Liver (tissue), 9 donors: ENCODE results near the gene CRYBG1. TPM values are rescaled to one million over a fixed set of nuclear protein-coding genes. Genes with fewer than 3 reads are reported as not detected.

Experiments
- DNase-seq: peaks from one replicate; pipeline ENCODE4 v3.0.0-alpha.2; 2017; ENCODE audit warnings: low spot score
- H3K27ac ChIP-seq, 2 donors: one replicate each; pipeline ENCODE4 v1.7.0; 2013; ENCODE audit warnings: inconsistent platforms in 2 of 2, low read length in 2 of 2, control low read depth in 1 of 2, low read depth in 1 of 2, mild to moderate bottlenecking in 1 of 2
- H3K27me3 ChIP-seq, 4 donors: one replicate each; pipeline versions ENCODE4 v1.6.1 to v1.7.0; 2013; ENCODE audit warnings: low read length in 3 of 4, inconsistent platforms in 1 of 4, mild to moderate bottlenecking in 1 of 4, moderate library complexity in 1 of 4; ENCODE audit not compliant: control insufficient read depth in 4 of 4, insufficient read depth in 4 of 4
- H3K36me3 ChIP-seq, 4 donors: one replicate each; pipeline versions ENCODE4 v1.6.1 to v1.7.0; 2013; ENCODE audit warnings: low read length in 3 of 4, mild to moderate bottlenecking in 3 of 4, low read depth in 1 of 4, moderate library complexity in 1 of 4; ENCODE audit not compliant: control insufficient read depth in 4 of 4, insufficient read depth in 3 of 4
- H3K4me1 ChIP-seq, 4 donors: one replicate each; pipeline versions ENCODE4 v1.6.1 to v1.7.0; 2013; ENCODE audit warnings: low read length in 3 of 4, mild to moderate bottlenecking in 3 of 4, moderate library complexity in 1 of 4; ENCODE audit not compliant: control insufficient read depth in 4 of 4, insufficient read depth in 4 of 4
- H3K4me3 ChIP-seq, 3 donors: one replicate each; pipeline versions ENCODE4 v1.6.1 to v1.7.0; 2013; ENCODE audit warnings: low read length in 3 of 3, control low read depth in 1 of 3, low read depth in 1 of 3, mild to moderate bottlenecking in 1 of 3
- H3K9ac ChIP-seq, 2 donors: one replicate each; pipeline ENCODE4 v1.7.0; 2013; ENCODE audit warnings: low read length in 2 of 2, mild to moderate bottlenecking in 2 of 2, moderate library complexity in 2 of 2, control low read depth in 1 of 2, low read depth in 1 of 2
- H3K9me3 ChIP-seq, 4 donors: one replicate each; pipeline versions ENCODE4 v1.6.1 to v1.7.0; 2013; ENCODE audit warnings: low read length in 3 of 4; ENCODE audit not compliant: control insufficient read depth in 4 of 4
- ATF3 ChIP-seq: IDR thresholded peaks from 2 replicates; pipeline ENCODE4 v1.6.1; 2016; ENCODE audit warnings: antibody characterized with exemption
- CTCF ChIP-seq: fragments of 150-350 bp; IDR thresholded peaks from 2 replicates; pipeline ENCODE4 v1.5.1; 2017; ENCODE audit warnings: improper control_type of control experiment, low read depth, low read length; ENCODE audit not compliant: missing input control
- EGR1 ChIP-seq, 2 donors: IDR thresholded peaks; 2 replicates each; pipeline ENCODE4 v1.6.1; 2016 to 2018; ENCODE audit warnings: antibody characterized with exemption in 2 of 2, low read depth in 2 of 2
- FOXA1 ChIP-seq: IDR thresholded peaks from 2 replicates; pipeline ENCODE4 v1.6.1; 2016; ENCODE audit warnings: antibody characterized with exemption
- FOXA2 ChIP-seq: IDR thresholded peaks from 2 replicates; pipeline ENCODE4 v1.6.1; 2016; ENCODE audit warnings: antibody characterized with exemption
- GABPA ChIP-seq, 2 donors: IDR thresholded peaks in 1 of 2; conservative IDR thresholded peaks in 1 of 2; 2 replicates each; pipeline ENCODE4 v1.6.1; 2016; ENCODE audit warnings: antibody characterized with exemption in 2 of 2, mild to moderate bottlenecking in 1 of 2, moderate library complexity in 1 of 2
- HNF4A ChIP-seq, 2 donors: conservative IDR thresholded peaks; 2 replicates each; pipeline ENCODE4 v1.6.1; 2016; ENCODE audit warnings: antibody characterized with exemption in 2 of 2, mild to moderate bottlenecking in 2 of 2
- HNF4G ChIP-seq: IDR thresholded peaks from 2 replicates; pipeline ENCODE4 v1.6.1; 2016; ENCODE audit warnings: antibody characterized with exemption
- JUND ChIP-seq, 2 donors: IDR thresholded peaks; 2 replicates each; pipeline ENCODE4 v1.6.1; 2016; ENCODE audit warnings: antibody characterized with exemption in 2 of 2
- MAX ChIP-seq: IDR thresholded peaks from 2 replicates; pipeline ENCODE4 v1.6.1; 2016; ENCODE audit warnings: antibody characterized with exemption
- NR2F2 ChIP-seq: IDR thresholded peaks from 2 replicates; pipeline ENCODE4 v1.6.1; 2016; ENCODE audit warnings: antibody characterized with exemption
- RAD21 ChIP-seq, 2 donors: IDR thresholded peaks; 2 replicates each; pipeline ENCODE4 v1.6.1; 2016; ENCODE audit warnings: antibody characterized with exemption in 2 of 2, mild to moderate bottlenecking in 2 of 2
- REST ChIP-seq: IDR thresholded peaks from 2 replicates; pipeline ENCODE4 v1.6.1; 2016; ENCODE audit warnings: antibody characterized with exemption, mild to moderate bottlenecking
- RXRA ChIP-seq, 2 donors: IDR thresholded peaks; 2 replicates each; pipeline ENCODE4 v1.6.1; 2017 to 2018; ENCODE audit warnings: antibody characterized with exemption in 2 of 2, mild to moderate bottlenecking in 1 of 2
- SP1 ChIP-seq: IDR thresholded peaks from 2 replicates; pipeline ENCODE4 v1.6.1; 2018; ENCODE audit warnings: antibody characterized with exemption, mild to moderate bottlenecking
- TAF1 ChIP-seq: conservative IDR thresholded peaks from 2 replicates; pipeline ENCODE4 v1.6.1; 2016; ENCODE audit warnings: antibody characterized with exemption, mild to moderate bottlenecking
- ZBTB33 ChIP-seq: IDR thresholded peaks from 2 replicates; pipeline ENCODE4 v1.6.1; 2016; ENCODE audit warnings: antibody characterized with exemption
- WGBS: extraction: QIAGEN DNeasy Blood & Tissue Kit; methylation state at CpG from one replicate; pipeline ENCODE4 v1.1.7; 2013; 5-methylcytosine and 5-hydroxymethylcytosine counted together
- polyA plus RNA-seq, 2 donors: library from polyadenylated mRNA; stranded (reverse) in 1 of 2; unstranded in 1 of 2; fragments of 200-250 nt in 1 of 2; fragments of >200 nt in 1 of 2; fragmentation: Nextera tagmentation in 1 of 2; extraction: Ambion mirVana in 1 of 2; gene quantifications; one replicate each; pipeline versions ENCODE4 v1.2.1 to v1.2.3, GENCODE V29; 2013 to 2015
- total RNA-seq, 2 donors: library from RNA; depleted of rRNA; stranded (reverse); fragments of >200 nt; gene quantifications; one replicate each; pipeline ENCODE4 v1.2.3, GENCODE V29; 2014
- donor health status: healthy.
- donor health status: healthy.
- donor health status: healthy.
- donor health status: healthy.
- donor health status: healthy.

Gene CRYBG1
- total and polyA plus RNA-seq, 4 donors: 2.3 to 8.7 (median 4.0) TPM

GRCh38 chr6:106614166-106614565, 253.6 kb downstream of the CRYBG1 start:
- TF ChIP-seq ATF3: no peak
- no peak for TF ChIP-seq REST
- TF ChIP-seq ZBTB33: no peak
- TF ChIP-seq GABPA (IDR thresholded peaks at IDR 0.05 in 1 of 2, conservative IDR thresholded peaks at IDR 0.05 in 1 of 2): no peak
- no peak for TF ChIP-seq RAD21 (IDR thresholded peaks at IDR 0.05)
- TF ChIP-seq NR2F2: no peak
- TF ChIP-seq JUND (IDR thresholded peaks at IDR 0.05): no peak
- no peak for TF ChIP-seq HNF4A (conservative IDR thresholded peaks at IDR 0.05)
- no peak for TF ChIP-seq CTCF
- no peak overlapping the region for H3K4me3 ChIP-seq
- H3K9me3 ChIP-seq: no peaks in the 10 kb centered on the region
- no peaks in the 10 kb centered on the region for H3K27me3 ChIP-seq
- no peak overlapping the region for H3K9ac ChIP-seq
- peaks cover 0 to 5% (median 4%) of the 10 kb centered on the region in 4 donors for H3K36me3 ChIP-seq
- no peak overlapping the region for H3K27ac ChIP-seq
- no peaks in the 10 kb centered on the region for H3K4me1 ChIP-seq
- 90% methylated on average over 1 of the region's 1 CpG for WGBS
- no peak for DNase-seq

GRCh38 chr6:106614592-106615257, 254.2 kb downstream of the CRYBG1 start:
- H3K4me3 ChIP-seq: no peak overlapping the region
- H3K4me1 ChIP-seq: no peaks in the 10 kb centered on the region
- H3K36me3 ChIP-seq: peaks cover 0 to 5% (median 4%) of the 10 kb centered on the region in 4 donors
- no peak overlapping the region for H3K9ac ChIP-seq
- 94% methylated on average over 3 of the region's 3 CpGs for WGBS
- no peaks in the 10 kb centered on the region for H3K27me3 ChIP-seq
- H3K27ac ChIP-seq: no peak overlapping the region
- no peak for DNase-seq
- no peaks in the 10 kb centered on the region for H3K9me3 ChIP-seq
- TF ChIP-seq EGR1 (IDR thresholded peaks at IDR 0.05; ENCODE audit: low read depth in 2 of 2) (no peak), MAX (no peak), ZBTB33 (no peak), SP1 (no peak), JUND (IDR thresholded peaks at IDR 0.05) (no peak), FOXA1 (no peak), TAF1 (no peak), NR2F2 (no peak), FOXA2 (no peak), ATF3 (no peak), GABPA (IDR thresholded peaks at IDR 0.05 in 1 of 2, conservative IDR thresholded peaks at IDR 0.05 in 1 of 2) (no peak), REST (no peak), HNF4G (no peak), RXRA (IDR thresholded peaks at IDR 0.05) (no peak), HNF4A (conservative IDR thresholded peaks at IDR 0.05) (no peak)
